WERI-Rb-1 (cell line): ENCODE measurements around the gene ME3.
"Not testable (repeated sequence)": the region's sequence is repeated elsewhere in the genome, so short reads cannot be mapped to it uniquely, and the experiment has no call there.

Experiments used
- DNase-seq: peaks from one replicate; pipeline ENCODE4 v3.0.0-alpha.2; 2020
- H3K27ac ChIP-seq: fragments of 250-450 bp; sonication (Bioruptor Pico); 2 replicates; pipeline ENCODE4 v1.5.1; 2020; ENCODE audit warnings: mild to moderate bottlenecking, moderate library complexity
- H3K27me3 ChIP-seq: fragments of 250-450 bp; sonication (Bioruptor Pico); 2 replicates; pipeline ENCODE4 v1.5.1; 2021; ENCODE audit warnings: mild to moderate bottlenecking, low read depth, moderate library complexity; ENCODE audit not compliant: insufficient read depth, severe bottlenecking
- H3K36me3 ChIP-seq: fragments of 250-450 bp; sonication (Bioruptor Pico); 2 replicates; pipeline ENCODE4 v1.5.1; 2020; ENCODE audit warnings: mild to moderate bottlenecking, moderate library complexity
- H3K4me3 ChIP-seq: 2 replicates; pipeline ENCODE4 v1.5.1; 2011; ENCODE audit warnings: low read depth, mild to moderate bottlenecking, control low read depth, low read length
- H3K9me3 ChIP-seq: fragments of 250-450 bp; sonication (Bioruptor Pico); 2 replicates; pipeline ENCODE4 v1.5.1; 2021; ENCODE audit warnings: mild to moderate bottlenecking, moderate library complexity; ENCODE audit not compliant: severe bottlenecking
- CTCF ChIP-seq: IDR thresholded peaks from 2 replicates; pipeline ENCODE4 v1.5.1; 2011; ENCODE audit warnings: low read depth, mild to moderate bottlenecking, control low read depth, inconsistent platforms, low read length

The ME3 gene

GRCh38 chr11:86548271-86548917 is 124.0 kb downstream of the ME3 start:
- Histone ChIP-seq H3K27me3 (no peaks in the 10 kb centered on the region), H3K4me3 (no peak overlapping the region), H3K9me3 (no peaks in the 10 kb centered on the region), H3K36me3 (peaks cover 31% of the 10 kb centered on the region), H3K27ac (no peak overlapping the region)
- DNase-seq, result no peak
- no peak for TF ChIP-seq CTCF

- peaks cover 24% of the 10 kb centered on the region for H3K36me3 ChIP-seq
- no peak for DNase-seq
- TF ChIP-seq CTCF, result no peak
Measured at GRCh38 chr11:86547727-86548126, 124.7 kb downstream of the ME3 start.

GRCh38 chr11:86541299-86541698 is 131.1 kb downstream of the ME3 start:
- not testable (repeated sequence) for H3K27ac ChIP-seq, H3K9me3 ChIP-seq, H3K4me3 ChIP-seq, H3K36me3 ChIP-seq, DNase-seq, H3K27me3 ChIP-seq

More at GRCh38 chr11:86547727-86548126, 124.7 kb downstream of the ME3 start:
- Histone ChIP-seq H3K9me3 (no peaks in the 10 kb centered on the region), H3K4me3 (no peak overlapping the region), H3K27me3 (no peaks in the 10 kb centered on the region), H3K27ac (no peak overlapping the region)

GRCh38 chr11:86538223-86538548 is 134.2 kb downstream of the ME3 start:
- no peak overlapping the region for H3K27ac ChIP-seq
- DNase-seq, result no peak
- H3K4me3 ChIP-seq, result no peak overlapping the region
- H3K9me3 ChIP-seq, result no peaks in the 10 kb centered on the region
- H3K27me3 ChIP-seq, result no peaks in the 10 kb centered on the region
- H3K36me3 ChIP-seq, result peaks cover 3% of the 10 kb centered on the region; the same call in 1 of the 2 replicates
- no peak for TF ChIP-seq CTCF

- Histone ChIP-seq H3K36me3 (peaks cover 3% of the 10 kb centered on the region; the same call in 1 of the 2 replicates), H3K9me3 (no peaks in the 10 kb centered on the region), H3K27me3 (no peaks in the 10 kb centered on the region), H3K4me3 (no peak overlapping the region), H3K27ac (no peak overlapping the region)
- peak; percentile 22; the same call in 1 of the 2 replicates for TF ChIP-seq CTCF
- DNase-seq, result no peak
Measured at GRCh38 chr11:86537541-86538222, 134.7 kb downstream of the ME3 start.

- Histone ChIP-seq H3K27ac (no peak overlapping the region), H3K36me3 (no peaks in the 10 kb centered on the region), H3K27me3 (no peaks in the 10 kb centered on the region), H3K4me3 (no peak overlapping the region), H3K9me3 (no peaks in the 10 kb centered on the region)
- TF ChIP-seq CTCF, result no peak
- no peak for DNase-seq
Measured at GRCh38 chr11:86535773-86536172, 136.6 kb downstream of the ME3 start.
